ENCODE measurements around the gene DENND2C. TPM values are rescaled to one million over a fixed set of nuclear protein-coding genes. Genes with fewer than 3 reads are reported as not detected.

DENND2C gene
- total RNA-seq (2014; rRNA removed; shearing (Covaris generic)), result 0.81 and 1.3 TPM in 2 replicates

DNA sequence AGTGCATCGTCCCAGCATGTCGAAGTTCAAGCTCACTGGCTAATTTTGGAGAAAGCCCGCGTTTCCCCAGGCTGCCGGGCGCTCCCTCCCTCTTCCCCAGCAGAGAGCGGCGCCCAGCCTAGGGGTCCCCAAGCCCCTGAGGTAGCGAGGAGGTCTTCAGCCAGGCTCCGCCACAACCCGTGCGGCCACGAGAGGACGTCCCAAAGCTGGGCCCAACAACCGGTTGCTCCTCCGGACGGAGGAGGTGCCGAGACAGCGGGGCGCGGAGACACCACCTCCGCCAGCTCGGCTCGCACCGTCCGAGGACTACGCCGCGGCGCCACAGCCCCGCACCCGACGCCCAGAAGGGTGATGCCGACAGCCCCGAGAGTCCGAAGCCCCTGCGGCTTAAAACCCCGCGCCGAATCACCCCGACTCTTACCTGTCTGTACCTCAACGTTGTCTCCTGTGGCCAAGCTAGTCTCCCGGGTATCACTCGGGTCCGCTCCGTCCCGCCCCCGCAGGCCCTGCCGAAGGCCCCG, at the start of gene DENND2C:
TSS of gene DENND2C (minus strand) at position 488 of the 521 bp plus-strand sequence. CDS start 44,065 bp downstream, outside the sequence.
- DNase-seq (ENCODE audit: low spot score), result no peak

- peak; percentile 15 for DNase-seq (ENCODE audit: low spot score)
Measured at GRCh38 chr1:114719424-114719787, 49.6 kb upstream of the DENND2C start.

DNA sequence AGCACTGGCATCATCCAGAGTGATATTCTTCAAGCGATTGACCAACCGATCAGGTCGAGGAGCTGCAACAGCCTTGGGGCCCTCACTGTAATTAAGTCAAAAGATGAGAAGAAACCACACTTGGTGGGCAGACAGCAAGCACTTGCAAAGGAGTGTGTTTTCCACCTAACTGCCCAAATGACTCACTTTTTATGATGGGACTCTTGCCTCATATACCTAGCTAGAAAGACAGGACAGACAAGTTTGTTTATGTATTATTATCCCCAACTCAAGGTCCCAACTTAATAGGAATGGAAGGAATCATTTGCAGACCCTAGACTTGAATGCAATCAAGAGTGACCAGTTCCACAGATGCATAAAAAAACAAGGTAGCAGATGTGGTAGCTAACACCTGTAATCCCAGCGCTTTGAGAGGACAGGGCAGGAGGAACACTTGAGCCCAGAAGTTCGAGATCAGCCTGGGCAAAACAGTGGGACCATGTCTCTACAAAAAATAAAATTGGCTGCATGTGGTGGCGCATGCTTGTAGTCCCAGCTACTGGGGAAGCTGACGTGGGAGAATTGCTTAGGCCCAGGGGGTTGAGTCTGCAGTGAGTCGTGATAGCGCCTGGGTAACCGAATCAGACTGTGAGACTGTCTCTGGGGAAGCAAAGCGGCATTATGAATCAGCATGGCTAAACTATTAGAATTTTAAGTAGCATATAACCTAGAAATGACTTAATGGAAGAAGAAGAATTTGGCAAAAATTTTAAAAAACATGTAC, 49.0 kb upstream of the DENND2C start:
- DNase-seq (ENCODE audit: low spot score), result peak; percentile 24

DNA sequence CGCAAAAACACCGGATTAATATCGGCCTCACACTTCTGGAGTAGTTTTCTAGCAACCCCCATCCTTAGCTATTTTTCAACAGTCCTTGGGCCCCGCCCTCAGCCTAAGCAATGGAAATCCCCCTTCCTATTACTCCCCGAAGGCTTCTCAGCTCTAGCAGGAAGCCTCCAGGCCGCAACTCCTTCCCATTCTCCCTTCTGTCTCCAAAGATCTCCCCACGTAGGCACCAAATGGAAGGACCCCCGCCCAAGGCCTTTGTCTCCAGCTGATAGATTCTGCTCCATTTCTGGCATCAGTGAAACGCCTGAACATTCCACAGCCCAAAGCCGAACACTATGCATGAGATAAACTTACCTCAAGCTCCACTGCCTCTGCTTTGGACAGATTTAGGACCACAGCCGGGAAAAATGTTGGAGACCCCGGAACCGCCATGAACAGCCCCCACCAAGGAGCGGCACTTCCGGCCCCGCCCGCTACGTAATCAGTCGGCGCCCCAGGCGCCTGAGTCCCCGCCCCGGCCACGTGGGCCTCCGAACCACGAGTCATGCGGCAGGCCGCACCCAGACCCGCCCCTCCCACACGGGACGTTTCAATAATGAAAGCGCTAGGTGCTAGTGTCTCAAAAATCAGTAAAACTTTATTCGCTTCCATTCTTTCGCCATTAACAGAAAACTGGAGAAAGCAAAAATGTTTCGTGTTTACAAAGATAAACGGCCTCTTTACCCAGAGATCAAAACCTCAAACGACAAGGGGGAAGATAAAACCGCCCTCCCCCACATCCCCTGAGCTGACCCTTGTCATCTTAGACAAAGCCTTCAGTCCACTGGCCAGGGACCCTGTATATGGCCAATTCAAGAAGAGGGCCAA, 46.7 kb upstream of the DENND2C start, which contains the start of gene NRAS:
TSS of gene NRAS (minus strand) at position 468 of the 867 bp plus-strand sequence. CDS start 611 bp downstream, outside the sequence.
- peak; percentile 85 for DNase-seq (ENCODE audit: low spot score)

DNA sequence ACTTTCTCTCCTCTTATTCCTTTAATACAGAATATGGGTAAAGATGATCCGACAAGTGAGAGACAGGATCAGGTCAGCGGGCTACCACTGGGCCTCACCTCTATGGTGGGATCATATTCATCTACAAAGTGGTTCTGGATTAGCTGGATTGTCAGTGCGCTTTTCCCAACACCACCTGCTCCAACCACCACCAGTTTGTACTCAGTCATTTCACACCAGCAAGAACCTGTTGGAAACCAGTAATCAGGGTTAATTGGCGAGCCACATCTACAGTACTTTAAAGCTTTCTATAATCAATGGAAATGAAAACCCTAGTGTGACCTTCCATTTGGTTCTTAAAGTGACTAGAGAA, 46.1 kb upstream of the DENND2C start:
- no peak for DNase-seq (ENCODE audit: low spot score)

DNA sequence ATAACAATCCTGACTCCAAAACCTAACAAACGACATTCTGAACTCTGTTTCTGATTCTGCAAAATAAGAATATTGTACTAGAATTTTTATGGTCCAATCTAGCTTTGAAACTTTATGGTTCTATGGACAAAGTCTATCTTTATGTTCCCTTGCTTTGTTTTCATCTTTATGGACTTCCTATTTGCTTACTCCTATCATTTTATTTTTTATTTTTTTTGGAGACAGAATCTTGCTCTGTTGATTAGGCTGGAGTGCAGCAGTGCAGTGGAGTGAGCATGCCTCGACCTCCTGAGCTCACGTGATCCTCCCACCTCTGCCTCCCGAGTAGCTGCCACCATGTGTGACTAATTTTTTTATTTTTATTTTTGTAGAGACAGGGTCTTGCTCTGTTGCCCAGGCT, 43.1 kb upstream of the DENND2C start:
- no peak for DNase-seq (ENCODE audit: low spot score)

GRCh38 chr1:114710360-114710759, 40.5 kb upstream of the DENND2C start:
- DNase-seq (ENCODE audit: low spot score), result no peak

DNA sequence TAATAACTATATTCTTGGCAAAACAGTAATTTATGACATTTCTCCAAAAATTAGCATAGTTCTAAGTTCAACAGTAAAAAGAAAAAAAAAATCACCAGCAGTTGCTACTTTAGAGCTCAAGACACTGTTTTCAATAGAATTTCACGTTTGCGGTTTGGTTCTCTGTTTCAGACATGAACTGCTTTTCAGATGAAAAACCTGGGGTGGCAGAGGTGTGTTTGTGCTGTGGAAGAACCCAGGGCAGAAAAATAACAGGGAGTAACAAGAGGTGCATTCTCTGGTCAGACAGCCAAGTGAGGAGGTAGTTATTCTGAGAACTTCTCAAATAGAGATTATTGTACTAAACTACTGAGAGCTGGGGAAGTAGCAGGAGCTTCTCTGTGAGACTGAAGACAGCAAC, 37.8 kb upstream of the DENND2C start:
- DNase-seq (ENCODE audit: low spot score), result no peak

- DNase-seq (ENCODE audit: low spot score), result no peak
Measured at GRCh38 chr1:114703242-114703641, 33.4 kb upstream of the DENND2C start.

DNA sequence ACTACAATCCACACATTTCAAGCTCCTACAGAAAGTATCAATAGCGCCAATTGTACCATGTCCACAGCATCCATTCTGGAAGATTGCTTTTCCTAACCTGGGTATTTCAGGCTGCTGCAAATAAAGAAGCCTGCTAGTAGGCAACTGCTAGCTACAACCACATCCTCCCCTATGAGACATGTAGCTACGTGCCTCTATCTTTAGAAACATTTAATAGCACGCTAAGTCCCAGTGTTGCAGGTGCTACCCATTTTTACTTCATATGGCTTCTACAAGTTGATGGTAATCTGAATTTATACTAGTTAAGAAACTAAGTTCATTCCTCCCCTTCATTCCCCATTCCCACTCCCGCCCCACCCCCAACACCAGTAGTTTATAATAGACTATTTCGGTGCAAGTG, 32.9 kb upstream of the DENND2C start:
- no peak for DNase-seq (ENCODE audit: low spot score)

DNA sequence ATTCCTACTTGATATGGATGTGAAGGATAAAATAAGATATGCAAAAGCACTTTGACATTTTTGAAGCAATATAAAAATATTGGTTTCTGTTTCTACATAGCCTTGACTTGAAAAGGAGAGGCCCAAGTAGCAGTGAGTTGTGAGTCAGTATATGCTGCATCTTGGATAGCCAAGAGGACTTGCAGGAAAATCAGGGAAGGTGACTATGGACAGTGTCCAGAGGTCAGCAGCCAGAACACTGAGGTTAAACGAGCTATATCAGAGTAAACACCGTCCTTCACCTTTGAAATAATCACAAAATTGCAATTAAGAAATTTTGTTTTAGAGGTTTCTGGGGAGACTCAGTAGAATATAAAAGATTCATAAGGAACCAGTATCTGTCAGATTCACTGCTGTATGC, 32.1 kb upstream of the DENND2C start:
- no peak for DNase-seq (ENCODE audit: low spot score)

DNA sequence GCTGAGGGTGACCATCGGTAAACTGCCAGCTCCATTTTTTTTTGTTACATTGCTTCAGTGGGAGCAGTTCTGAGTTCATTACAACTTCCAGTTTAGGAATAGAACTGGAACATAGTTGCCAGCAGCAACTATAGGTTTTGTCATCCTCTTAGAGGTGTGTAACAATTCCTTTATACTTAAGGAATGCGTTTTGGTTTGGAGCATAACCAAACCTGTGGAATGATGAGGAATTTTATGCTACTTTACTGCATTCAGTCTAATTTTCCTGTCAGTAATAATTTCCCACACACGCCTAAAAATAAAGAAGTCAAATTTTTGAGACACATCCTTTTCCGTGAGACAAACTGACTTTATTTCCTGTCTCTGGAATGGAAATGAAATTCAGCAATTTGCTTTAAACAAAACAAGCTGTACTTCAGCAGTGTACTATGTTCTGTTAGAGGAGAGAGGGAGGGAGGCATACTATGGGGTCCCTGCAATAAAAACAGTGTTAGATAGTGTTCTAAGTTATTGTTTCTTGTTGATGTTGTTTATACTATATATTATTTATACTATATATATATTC, 30.3 kb upstream of the DENND2C start:
- no peak for DNase-seq (ENCODE audit: low spot score)

- DNase-seq (ENCODE audit: low spot score), result no peak
Measured at GRCh38 chr1:114696810-114697209, 27.0 kb upstream of the DENND2C start.

DNA sequence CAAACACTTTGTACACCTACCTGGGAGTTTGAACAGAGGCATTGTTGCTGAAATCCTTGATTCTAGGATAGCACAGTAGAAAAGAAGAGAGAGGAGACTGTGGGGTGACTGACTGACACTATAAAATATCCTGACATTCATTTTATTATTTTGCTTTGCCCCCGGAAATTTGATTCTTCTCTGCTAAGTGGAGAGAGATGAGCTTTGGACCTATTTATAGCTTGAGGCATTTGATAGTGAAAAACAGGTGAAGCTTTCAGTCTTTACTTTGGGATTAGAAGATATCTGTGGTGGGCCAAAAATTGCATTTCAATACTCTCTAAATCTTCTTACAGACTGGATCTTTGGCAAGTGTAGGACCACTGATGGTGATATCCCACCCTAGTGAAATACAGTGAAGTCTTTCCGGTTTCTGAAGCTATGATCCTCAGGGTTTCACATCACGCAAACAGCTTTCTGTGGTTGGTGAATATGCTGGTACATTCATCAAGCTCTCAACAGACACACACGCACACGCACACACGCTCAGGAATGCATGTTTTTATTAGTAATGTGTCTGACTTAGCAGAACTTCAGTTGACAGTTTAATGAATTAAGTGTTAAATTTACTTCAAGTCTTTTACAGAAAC, 25.7 kb upstream of the DENND2C start, which contains the start of gene AMPD1:
TSS of gene AMPD1 (minus strand) at position 117 of the 629 bp plus-strand sequence. CDS start at position 42, 75 bp downstream.
- peak; percentile 9 for DNase-seq (ENCODE audit: low spot score)

DNA sequence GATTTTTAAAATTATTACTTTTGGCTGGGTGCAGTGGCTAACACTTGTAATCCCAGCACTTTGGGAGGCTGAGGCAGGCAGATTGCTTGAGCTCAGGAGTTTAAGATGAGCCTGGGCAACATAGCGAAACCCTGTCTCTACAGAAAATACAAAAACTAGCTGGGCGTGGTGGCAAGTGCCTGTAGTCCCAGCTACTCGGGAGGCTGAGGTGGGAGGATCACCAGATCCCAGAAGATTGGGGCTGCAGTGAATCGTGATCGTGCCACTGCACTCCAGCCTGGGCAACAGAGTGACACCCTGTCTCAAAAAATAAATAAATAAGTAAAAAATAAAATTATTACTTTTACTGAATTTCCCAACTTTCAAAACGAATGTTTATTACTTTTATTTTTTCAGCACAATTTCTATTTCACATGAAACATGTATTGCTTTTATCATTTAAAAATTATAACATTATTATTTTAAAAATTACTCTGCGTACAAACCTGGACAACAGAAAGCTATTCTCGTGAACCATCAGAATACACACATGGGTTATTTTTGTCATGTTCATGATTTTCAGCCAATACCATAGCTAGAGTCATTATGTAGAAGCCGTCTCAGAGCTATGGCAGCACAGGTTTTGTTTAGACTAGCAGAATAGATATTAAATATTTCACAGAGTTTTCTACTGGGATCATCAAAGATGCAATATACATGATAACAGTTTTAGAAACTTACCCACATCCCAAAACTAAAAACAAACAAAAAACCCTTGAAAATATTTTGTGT, 24.9 kb upstream of the DENND2C start:
- DNase-seq (ENCODE audit: low spot score), result no peak

DNA sequence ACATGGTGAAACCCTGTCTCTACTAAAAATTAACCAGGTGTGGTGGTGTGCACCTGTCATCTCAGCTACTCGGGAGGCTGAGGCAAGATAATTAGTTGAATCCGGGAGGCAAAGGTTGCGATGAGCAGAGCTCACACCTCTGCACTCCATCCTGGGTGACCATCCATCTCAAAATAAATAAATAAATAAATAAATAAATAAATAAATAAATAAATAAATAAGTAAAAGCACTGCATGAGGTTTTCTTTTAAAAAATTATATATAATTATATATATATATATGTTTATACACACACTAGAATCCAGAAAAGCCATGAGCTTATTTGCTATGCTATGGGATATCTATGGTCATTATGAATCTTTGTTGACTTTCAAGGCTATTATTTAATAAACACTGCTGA, 23.1 kb upstream of the DENND2C start:
- no peak for DNase-seq (ENCODE audit: low spot score)

- no peak for DNase-seq (ENCODE audit: low spot score)
Measured at GRCh38 chr1:114691061-114691460, 21.2 kb upstream of the DENND2C start.

- no peak for DNase-seq (ENCODE audit: low spot score)
Measured at GRCh38 chr1:114690148-114690547, 20.3 kb upstream of the DENND2C start.

DNA sequence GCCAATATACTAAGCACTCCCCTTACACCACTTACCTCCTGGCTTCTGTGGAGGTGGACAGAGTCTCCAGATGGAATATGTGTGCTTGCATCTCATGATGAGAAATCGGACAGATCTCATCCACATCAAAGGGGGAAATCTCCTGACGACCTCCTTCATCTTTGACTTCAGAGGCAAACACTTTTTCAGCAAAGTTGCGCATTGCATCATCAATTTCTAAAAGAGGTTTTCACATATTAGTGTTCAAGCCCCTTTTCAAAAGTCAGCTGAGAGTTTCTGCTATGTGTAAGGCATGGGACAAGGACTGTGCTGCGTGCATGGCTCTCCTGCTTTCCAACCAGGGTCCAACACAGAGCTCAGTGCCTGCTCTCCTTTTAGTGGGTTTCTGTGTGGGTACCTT, 18.7 kb upstream of the DENND2C start:
- no peak for DNase-seq (ENCODE audit: low spot score)

DNA sequence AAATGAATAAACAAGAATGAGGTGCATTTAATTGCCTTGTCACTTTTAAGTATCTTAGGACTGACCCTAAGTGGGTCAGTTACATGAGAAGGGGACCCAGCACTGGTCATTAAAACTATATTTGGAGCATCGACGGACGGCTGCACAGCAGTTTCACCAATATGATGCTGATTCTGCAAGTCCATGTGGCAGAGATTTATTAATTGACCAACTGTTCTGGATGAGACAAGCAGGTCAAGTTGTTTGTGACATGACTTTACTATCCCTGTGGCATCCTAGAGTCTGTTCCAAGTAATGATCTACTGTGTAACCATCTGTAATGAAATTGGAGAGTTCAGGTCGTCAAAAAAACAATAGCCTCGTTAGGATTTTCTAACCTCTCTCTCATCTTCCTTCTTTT, 16.0 kb upstream of the DENND2C start:
- no peak for DNase-seq (ENCODE audit: low spot score)

DNA sequence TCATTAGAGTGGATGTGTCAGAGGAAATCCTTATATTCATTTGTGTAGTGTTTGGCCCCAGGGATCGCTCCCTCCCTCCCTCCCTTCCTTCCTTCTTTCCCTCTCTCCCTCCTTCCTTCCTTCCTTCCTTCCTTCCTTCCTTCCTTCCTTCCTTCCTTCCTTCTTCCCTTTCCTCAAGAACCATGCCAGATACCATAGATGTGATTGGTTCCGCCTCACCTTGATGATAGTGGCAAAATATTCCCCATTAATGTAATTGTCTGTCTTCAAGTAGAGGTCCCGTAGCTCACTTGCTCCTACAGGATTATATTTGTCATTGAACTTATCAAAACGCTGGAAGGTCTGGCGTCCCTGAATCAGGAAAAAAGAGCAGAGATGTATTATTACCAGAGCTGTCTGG, 7.8 kb upstream of the DENND2C start:
- DNase-seq (ENCODE audit: low spot score), result no peak

All from A172 (cell line).